H1 (cell line): ENCODE measurements around the gene CRBN. TPM values are rescaled to one million over a fixed set of nuclear protein-coding genes. Genes with fewer than 3 reads are reported as not detected.

ENCODE experiments used
- CTCF ChIA-PET: fragments of 300-600 bp; sonication (Branson Sonifier 250); formaldehyde crosslinking; loops from one replicate; lab custom pipeline; 2021; ENCODE audit not compliant: partially characterized antibody; lab: Charles Lee
- POLR2A ChIA-PET: fragments of 300-600 bp; sonication (Branson Sonifier 250); formaldehyde crosslinking; loops from one replicate; lab custom pipeline; 2021; ENCODE audit warnings: inconsistent platforms; ENCODE audit not compliant: partially characterized antibody; lab: Charles Lee
- DNase-seq, 2 experiments: peaks; one replicate each; pipeline versions ENCODE4 v3.0.0 to v3.0.0-alpha.2; 2010 to 2022; ENCODE audit warnings: low spot score in 2 of 2, low read depth in 1 of 2, mixed read lengths in 1 of 2
- FAIRE-seq: peaks from 2 replicates; lab custom pipeline; 2011; peaks lifted over from hg19 to GRCh38; lab: Jason Lieb, UNC
- H2AFZ ChIP-seq: 2 replicates; pipeline ENCODE4 v1.8.1; 2012; ENCODE audit warnings: low read length, inconsistent platforms
- H2AK5ac ChIP-seq: 2 replicates; pipeline ENCODE4 v1.6.1; 2013; ENCODE audit warnings: low read depth, low read length
- H2BK120ac ChIP-seq: replicated peaks from 2 replicates; pipeline ENCODE3; 2013; ENCODE audit warnings: low read depth, low read length, inconsistent platforms
- H2BK12ac ChIP-seq: 2 replicates; pipeline ENCODE4 v1.6.1; 2013; ENCODE audit warnings: low read depth, low read length
- H2BK15ac ChIP-seq: 2 replicates; pipeline ENCODE4 v1.6.1; 2013; ENCODE audit warnings: low read length
- H2BK20ac ChIP-seq: 2 replicates; pipeline ENCODE4 v1.6.1; 2013; ENCODE audit warnings: low read length
- H2BK5ac ChIP-seq: 2 replicates; pipeline ENCODE4 v1.6.1; 2013; ENCODE audit warnings: low read depth, low read length
- H3K14ac ChIP-seq: 2 replicates; pipeline ENCODE4 v1.6.1; 2013; ENCODE audit warnings: inconsistent platforms; ENCODE audit not compliant: insufficient read length
- H3K18ac ChIP-seq: 2 replicates; pipeline ENCODE4 v1.6.1; 2013; ENCODE audit warnings: low read length; ENCODE audit errors: extremely low read depth
- H3K23ac ChIP-seq: 2 replicates; pipeline ENCODE4 v1.6.1; 2013; ENCODE audit warnings: inconsistent platforms; ENCODE audit not compliant: insufficient read length
- H3K23me2 ChIP-seq: 2 replicates; pipeline ENCODE4 v1.6.1; 2013; ENCODE audit warnings: low read depth, low read length
- H3K27ac ChIP-seq: 2 replicates; pipeline ENCODE4 v1.6.1; 2011; ENCODE audit warnings: low read depth, low read length, inconsistent platforms
- H3K27me3 ChIP-seq, 4 experiments: replicated peaks in 1 of 4; 1 replicate in 1 of 4; 2 replicates in 3 of 4; pipeline versions ENCODE4 v1.6.1 to v1.8.1; 2011 to 2013; ENCODE audit warnings: low read length in 3 of 4, mild to moderate bottlenecking in 3 of 4, inconsistent platforms in 2 of 4, mixed read lengths in 2 of 4, moderate library complexity in 1 of 4; ENCODE audit not compliant: control insufficient read depth in 3 of 4, insufficient read depth in 3 of 4; ENCODE audit errors: extremely low read depth in 1 of 4
- H3K36me3 ChIP-seq, 4 experiments: 2 replicates each; pipeline versions ENCODE4 v1.6.1 to v1.8.1; 2011 to 2013; ENCODE audit warnings: mild to moderate bottlenecking in 4 of 4, low read length in 3 of 4, moderate library complexity in 2 of 4, control low read depth in 1 of 4, inconsistent platforms in 1 of 4; ENCODE audit not compliant: insufficient read depth in 4 of 4, control insufficient read depth in 2 of 4
- H3K4ac ChIP-seq: replicated peaks from 2 replicates; pipeline ENCODE3; 2013; ENCODE audit warnings: low read length, low read depth, mixed read lengths, inconsistent platforms; ENCODE audit not compliant: insufficient read length
- H3K4me1 ChIP-seq, 4 experiments: replicated peaks in 1 of 4; 1 replicate in 1 of 4; 2 replicates in 3 of 4; pipeline versions ENCODE4 v1.6.1 to v1.8.1; 2011 to 2013; ENCODE audit warnings: low read length in 3 of 4, inconsistent platforms in 2 of 4, mixed read lengths in 1 of 4; ENCODE audit not compliant: insufficient read depth in 4 of 4, control insufficient read depth in 3 of 4
- H3K4me2 ChIP-seq, 2 experiments: 2 replicates each; pipeline versions ENCODE4 v1.6.1 to v1.8.1; 2011 to 2013; ENCODE audit warnings: low read depth in 2 of 2, low read length in 2 of 2, control low read depth in 1 of 2, inconsistent platforms in 1 of 2, mild to moderate bottlenecking in 1 of 2; ENCODE audit not compliant: insufficient read depth in 1 of 2
- H3K4me3 ChIP-seq, 4 experiments: fragments of 200-600, 300-600 bp in 1 of 4; sonication (generic), shearing (Covaris generic), sonication (Bioruptor Twin) in 1 of 4; 2 replicates each; pipeline versions ENCODE4 v1.5.1 to v1.8.1; 2011 to 2016; ENCODE audit warnings: low read length in 4 of 4, low read depth in 3 of 4, control low read depth in 2 of 4, inconsistent platforms in 2 of 4, mild to moderate bottlenecking in 2 of 4, mixed read lengths in 1 of 4, moderate library complexity in 1 of 4; ENCODE audit not compliant: insufficient read depth in 2 of 4; ENCODE audit errors: extremely low read depth in 1 of 4
- H3K56ac ChIP-seq: replicated peaks from 2 replicates; pipeline ENCODE3; 2013; ENCODE audit warnings: low read depth, mild to moderate bottlenecking, mixed read lengths, low read length, inconsistent platforms; ENCODE audit not compliant: insufficient read length
- H3K79me1 ChIP-seq: 2 replicates; pipeline ENCODE4 v1.6.1; 2013; ENCODE audit warnings: low read depth, low read length, control low read depth
- H3K79me2 ChIP-seq, 2 experiments: 2 replicates each; pipeline versions ENCODE4 v1.6.1 to v1.8.1; 2012 to 2013; ENCODE audit warnings: low read length in 2 of 2, mild to moderate bottlenecking in 2 of 2, inconsistent platforms in 1 of 2; ENCODE audit not compliant: insufficient read depth in 2 of 2, control insufficient read depth in 1 of 2
- H3K9ac ChIP-seq, 4 experiments: replicated peaks in 1 of 4; 1 replicate in 1 of 4; 2 replicates in 3 of 4; pipeline versions ENCODE4 v1.6.1 to v1.8.1; 2011 to 2013; ENCODE audit warnings: low read depth in 3 of 4, low read length in 3 of 4, control low read depth in 2 of 4, mild to moderate bottlenecking in 2 of 4, moderate library complexity in 2 of 4, inconsistent platforms in 1 of 4; ENCODE audit errors: extremely low read depth in 1 of 4
- H3K9me3 ChIP-seq, 2 experiments: 2 replicates each; pipeline versions ENCODE4 v1.6.1 to v1.8.1; 2012 to 2013; ENCODE audit warnings: mild to moderate bottlenecking in 2 of 2, moderate library complexity in 2 of 2, control low read depth in 1 of 2, inconsistent platforms in 1 of 2, low read depth in 1 of 2, low read length in 1 of 2, mixed read lengths in 1 of 2; ENCODE audit not compliant: insufficient read depth in 2 of 2
- H4K20me1 ChIP-seq, 2 experiments: replicated peaks in 1 of 2; 2 replicates each; pipeline versions ENCODE3 to v1.8.1; 2011 to 2013; ENCODE audit warnings: inconsistent platforms in 2 of 2, low read length in 2 of 2, mild to moderate bottlenecking in 1 of 2; ENCODE audit not compliant: insufficient read depth in 2 of 2, control insufficient read depth in 1 of 2
- H4K5ac ChIP-seq: 2 replicates; pipeline ENCODE4 v1.6.1; 2013; ENCODE audit warnings: low read length, low read depth, mixed read lengths, inconsistent platforms; ENCODE audit not compliant: insufficient read length
- H4K8ac ChIP-seq: 2 replicates; pipeline ENCODE4 v1.8.0; 2013; ENCODE audit warnings: mild to moderate bottlenecking, moderate library complexity, low read length, inconsistent platforms; ENCODE audit not compliant: insufficient read depth; ENCODE audit errors: extremely low read depth
- H4K91ac ChIP-seq: replicated peaks from 2 replicates; pipeline ENCODE3; 2013; ENCODE audit warnings: low read length, mixed read lengths, inconsistent platforms; ENCODE audit not compliant: insufficient read length
- CBX8 ChIP-seq: fragments of 300-800, 300-1000 bp; sonication (generic); IDR thresholded peaks from 2 replicates; pipeline ENCODE4 v1.7.1; 2016; ENCODE audit warnings: low read depth, low read length, borderline replicate concordance
- CTBP2 ChIP-seq: IDR thresholded peaks from 2 replicates; pipeline ENCODE4 v1.7.0; 2011; ENCODE audit warnings: borderline replicate concordance, mild to moderate bottlenecking, moderate library complexity, mixed read lengths, low read length; ENCODE audit not compliant: insufficient read depth, insufficient read length
- HDAC2 ChIP-seq, 2 experiments: fragments of 300-600 bp in 1 of 2; sonication (generic) in 1 of 2; IDR thresholded peaks; 2 replicates each; pipeline ENCODE4 v1.6.1; 2011 to 2012; ENCODE audit warnings: low read depth in 2 of 2, low read length in 2 of 2, mild to moderate bottlenecking in 2 of 2, moderate library complexity in 2 of 2, borderline replicate concordance in 1 of 2, inconsistent platforms in 1 of 2
- HDAC6 ChIP-seq: IDR thresholded peaks from one replicate; pipeline ENCODE4 v1.7.1; 2012; ENCODE audit warnings: low read depth, mild to moderate bottlenecking, inconsistent platforms, low read length, moderate library complexity
- JUND ChIP-seq: IDR thresholded peaks from 2 replicates; pipeline ENCODE4 v1.6.1; 2011; ENCODE audit warnings: mild to moderate bottlenecking, improper control_type of control experiment, low read length
- KDM5A ChIP-seq: fragments of 200-600 bp; IDR thresholded peaks from 2 replicates; pipeline ENCODE4 v1.7.1; 2012; ENCODE audit warnings: mild to moderate bottlenecking, low read length, inconsistent platforms, mixed read lengths
- POU5F1 ChIP-seq: IDR thresholded peaks from 2 replicates; pipeline ENCODE4 v1.6.1; 2011; ENCODE audit warnings: low read depth, mild to moderate bottlenecking, low read length, moderate library complexity
- RBBP5 ChIP-seq: IDR thresholded peaks from 2 replicates; pipeline ENCODE4 v1.7.1; 2012; ENCODE audit warnings: low read depth, mild to moderate bottlenecking, inconsistent platforms, low read length, moderate library complexity, borderline replicate concordance
- RNF2 ChIP-seq: fragments of 200-900, 300-1000 bp; sonication (generic); IDR thresholded peaks from 2 replicates; pipeline ENCODE4 v1.7.1; 2016; ENCODE audit warnings: borderline replicate concordance, low read depth, mild to moderate bottlenecking, antibody characterized with exemption, low read length; ENCODE audit not compliant: poor library complexity, severe bottlenecking; ENCODE audit errors: missing control alignments
- TAF7 ChIP-seq: optimal IDR thresholded peaks from 2 replicates; pipeline ENCODE3; 2011; ENCODE audit warnings: low read depth, mild to moderate bottlenecking, inconsistent platforms, low read length, moderate library complexity, borderline replicate concordance
- TEAD4 ChIP-seq: IDR thresholded peaks from 2 replicates; pipeline ENCODE4 v1.6.1; 2012; ENCODE audit warnings: low read depth, low read length, inconsistent platforms, mixed read lengths
- YY1 ChIP-seq: IDR thresholded peaks from 2 replicates; pipeline ENCODE4 v1.6.1; 2011; ENCODE audit warnings: low read depth, mild to moderate bottlenecking, low read length
- WGBS, 2 experiments: shearing (Covaris generic) in 1 of 2; methylation state at CpG; one replicate each; pipeline versions ENCODE4 v1.1.6 to v1.1.7; 2013 to 2015; ENCODE audit warnings: low lambda C conversion rate in 2 of 2, mixed read lengths in 2 of 2, inconsistent platforms in 1 of 2, low coverage in 1 of 2, missing lambda C conversion rate in 1 of 2; ENCODE audit not compliant: insufficient replicate concordance in 2 of 2, insufficient coverage in 1 of 2, insufficient read length in 1 of 2; ENCODE audit errors: extremely low coverage in 1 of 2, missing lambda C conversion rate in 1 of 2; 5-methylcytosine and 5-hydroxymethylcytosine counted together
- polyA plus RNA-seq, 7 experiments: library from polyadenylated mRNA; depleted of rRNA in 3 of 7; stranded (reverse) in 5 of 7; unstranded in 2 of 7; fragments of >200 nt in 5 of 7; fragments of 200-250 nt in 2 of 7; gene quantifications; 1 replicate in 5 of 7; 2 replicates in 1 of 7; 4 replicates in 1 of 7; pipeline versions ENCODE4 v1.2.1 to v1.2.3, GENCODE V29; 2011 to 2013; ENCODE audit warnings: missing spikeins in 2 of 7, mixed read lengths in 2 of 7
- total RNA-seq: library from RNA; stranded (reverse); fragmentation: NEBNext Ultra II Directional; extraction: Animal tissue kit (Norgen Biotek cat#: 25700); gene quantifications from 2 replicates; pipeline ENCODE4 v1.2.1, GENCODE V29; 2021
- TF ChIP-seq, protein P1 (sequence below): IDR thresholded peaks from 2 replicates; pipeline ENCODE4 v1.6.1; 2012; ENCODE audit warnings: inconsistent platforms

The CRBN gene
- total and polyA plus RNA-seq, 2 of the 8 experiments (the other 6 are each of a cell fraction or from before 2014, with no cell fraction given): 13.4 to 30.3 TPM

DNA sequence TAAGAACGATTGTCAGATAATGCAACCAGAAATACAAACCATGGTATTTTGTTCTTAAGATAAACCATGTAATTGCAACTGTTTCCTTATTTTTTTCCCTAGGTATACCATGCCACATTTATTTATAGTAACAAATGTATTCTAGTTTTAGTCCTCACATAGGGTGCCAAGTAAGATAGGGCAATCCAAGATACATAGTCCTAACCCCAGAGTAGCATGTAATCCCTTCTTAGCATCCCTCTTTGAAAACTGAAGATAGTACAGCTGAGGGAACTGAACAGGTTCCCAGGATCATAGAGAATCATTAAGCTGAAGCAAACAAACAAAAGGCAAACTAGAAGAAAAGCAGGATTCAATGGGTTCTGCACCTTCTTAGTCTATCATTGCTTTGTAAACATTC is 28.0 kb downstream of the CRBN start:
- Histone ChIP-seq H3K9ac (no peak overlapping the region), H3K56ac (no peak overlapping the region), H3K14ac (no peak overlapping the region), H2BK15ac (no peak overlapping the region), H4K91ac (no peak overlapping the region), H3K36me3 (peaks cover 2 to 95% (median 34%) of the 10 kb centered on the region in 4 experiments; a peak in 7 of 8 replicates), H3K4ac (no peak overlapping the region), H3K79me2 (no peaks in the 10 kb centered on the region), H2BK12ac (no peak overlapping the region), H2AK5ac (no peak overlapping the region), H3K23me2 (no peaks in the 10 kb centered on the region), H2AFZ (no peak overlapping the region), H2BK5ac (no peak overlapping the region), H3K27ac (no peak overlapping the region), H3K18ac (no peak overlapping the region), H3K27me3 (no peaks in the 10 kb centered on the region), H3K79me1 (no peaks in the 10 kb centered on the region), H3K4me1 (no peaks in the 10 kb centered on the region), H3K9me3 (no peaks in the 10 kb centered on the region), H3K4me2 (no peak overlapping the region), H4K8ac (no peak overlapping the region), H4K20me1 (peaks cover 0 to 3% of the 10 kb centered on the region in 2 experiments), H2BK20ac (no peak overlapping the region), H4K5ac (no peak overlapping the region), H3K4me3 (no peak overlapping the region), H3K23ac (no peak overlapping the region), H2BK120ac (no peak overlapping the region)
- WGBS, 2 experiments: 93% methylated on average over 1 of the region's 1 CpG; no CpG with 5 or more reads in 1 of the 2 experiments
- no peak for FAIRE-seq
- DNase-seq: no peak
- ChIA-PET CTCF (interaction anchor here (1.4 kb wide), 1 partner anchor 21 kb away, joined by 4 read pairs; no protein-coding TSS in a partner anchor), POLR2A (interaction anchor here (0.6 to 5.0 kb wide), 3 partner anchors 9 to 546 kb away, joined by 3 to 33 read pairs (median 4); no protein-coding TSS in a partner anchor)
- TF ChIP-seq RNF2 (no peak), POU5F1 (no peak), CBX8 (no peak), RBBP5 (no peak), JUND (no peak), TAF7 (no peak), YY1 (no peak), TEAD4 (no peak), HDAC2 (IDR thresholded peaks at IDR 0.05; ENCODE audit: borderline replicate concordance in 1 of 2, low read depth in 2 of 2, low read length in 2 of 2) (no peak), CTBP2 (no peak), HDAC6 (no peak), KDM5A (no peak)
- TF ChIP-seq, protein P1, sequence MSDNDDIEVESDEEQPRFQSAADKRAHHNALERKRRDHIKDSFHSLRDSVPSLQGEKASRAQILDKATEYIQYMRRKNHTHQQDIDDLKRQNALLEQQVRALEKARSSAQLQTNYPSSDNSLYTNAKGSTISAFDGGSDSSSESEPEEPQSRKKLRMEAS: no peak
